Adrenal gland (tissue), 12 donors: ENCODE results near the gene GALNTL6. TPM values are rescaled to one million over a fixed set of nuclear protein-coding genes. Genes with fewer than 3 reads are reported as not detected.
"Not testable (repeated sequence)": the region's sequence is repeated elsewhere in the genome, so short reads cannot be mapped to it uniquely, and the experiment has no call there.

Experiments used
- DNase-seq, 7 donors: peaks; one replicate each; pipeline ENCODE4 v3.0.0-alpha.2; 2019 to 2020
- H3K27ac ChIP-seq, 5 donors: fragments of 200-600 bp; sonication (generic) in 4 of 5; 1 replicate in 3 of 5; 2 replicates in 2 of 5; pipeline versions ENCODE4 v1.5.1 to v1.8.0; 2016 to 2020; ENCODE audit warnings: mild to moderate bottlenecking in 1 of 5
- H3K27me3 ChIP-seq: fragments of 200-600 bp; 2 replicates; pipeline ENCODE4 v1.8.0; 2021
- H3K36me3 ChIP-seq, 2 donors: fragments of 200-600 bp; replicated peaks in 1 of 2; 1 replicate in 1 of 2; 2 replicates in 1 of 2; pipeline versions ENCODE4 v1.5.1 to v1.8.0; 2018 to 2022
- H3K4me1 ChIP-seq, 2 donors: fragments of 200-600 bp; replicated peaks in 1 of 2; 1 replicate in 1 of 2; 2 replicates in 1 of 2; pipeline versions ENCODE4 v1.5.1 to v1.8.0; 2018 to 2021
- H3K4me3 ChIP-seq, 4 donors: fragments of 200-600 bp; sonication (generic) in 3 of 4; one replicate each; pipeline ENCODE4 v1.5.1; 2016 to 2018
- H3K9me3 ChIP-seq, 3 donors: fragments of 200-600 bp; sonication (generic) in 1 of 3; replicated peaks in 1 of 3; 1 replicate in 2 of 3; 2 replicates in 1 of 3; pipeline versions ENCODE4 v1.5.1 to v1.8.0; 2016 to 2021
- POLR2A ChIP-seq, 2 donors: fragments of 450-650 bp; IDR thresholded peaks; one replicate each; pipeline ENCODE4 v1.6.1; 2017; ENCODE audit warnings: antibody characterized with exemption in 2 of 2, mild to moderate bottlenecking in 2 of 2, moderate library complexity in 1 of 2
- WGBS, 4 donors: extraction: QIAGEN DNeasy Blood & Tissue Kit in 2 of 4; methylation state at CpG; one replicate each; pipeline versions ENCODE4 v1.1.5 to v1.1.7; 2013 to 2017; 5-methylcytosine and 5-hydroxymethylcytosine counted together
- intact Hi-C, 2 donors: fragments of 100-400 bp; cut with DNase I; formaldehyde crosslinking; loops; one replicate each; pipeline versions ENCODE4 v1.14.1 to v1.15.0; 2022 to 2023
- polyA plus RNA-seq, 3 donors: library from polyadenylated mRNA; stranded (reverse); fragments of 200-250 nt in 2 of 3; fragments of 350-450 nt in 1 of 3; fragmentation: Illumina TruSeq in 1 of 3; extraction: RNeasy Lipid Tissue Mini Kit (QIAGEN cat#74804) in 1 of 3; gene quantifications; one replicate each; pipeline ENCODE4 v1.2.3, GENCODE V29; 2013 to 2014
- total RNA-seq, 9 donors: library from RNA; depleted of rRNA in 4 of 9; stranded (reverse); fragments of >200 nt in 4 of 9; fragments of 120-200 nt in 1 of 9; fragmentation: NEBNext Ultra II Directional in 1 of 9; extraction: Animal tissue kit (Norgen Biotek cat#: 25700) in 1 of 9; gene quantifications; one replicate each; pipeline versions ENCODE4 v1.1.0 to v1.2.4, GENCODE V29; 2013 to 2023
- TF ChIP-seq, protein P1 (sequence below), 6 experiments: fragments of 450-650 bp in 4 of 6; fragments of 200-600 bp in 2 of 6; sonication (generic) in 1 of 6; IDR thresholded peaks; 1 replicate in 5 of 6; 2 replicates in 1 of 6; pipeline versions ENCODE4 v1.5.1 to v1.8.0; 2016 to 2021; ENCODE audit warnings: antibody characterized with exemption in 6 of 6, mild to moderate bottlenecking in 2 of 6, moderate library complexity in 1 of 6
- donor health status: healthy with polysubstance abuse.
- donor health status: Bipolar disorder and iron deficiency.
- donor health status: DM: yes; HTN: yes; CAD: no.
- donor health status: DM: no; HTN: no; CAD: no.
- donor health status: DM: no; HTN: no; CAD: no.
- donor health status: DM: yes; HTN: yes; CAD: no.

GALNTL6 gene
- total and polyA plus RNA-seq, 12 donors = 0.10 to 0.96 (median 0.42) TPM; not detected in 1

GRCh38 chr4:173041482-173041881, 1228.3 kb downstream of the GALNTL6 start:
- Histone ChIP-seq H3K4me3 (no peak overlapping the region), H3K9me3 (no peaks in the 10 kb centered on the region), H3K36me3 (no peaks in the 10 kb centered on the region), H3K4me1 (peaks cover 8% of the 10 kb centered on the region in 2 donors), H3K27me3 (no peaks in the 10 kb centered on the region), H3K27ac (no peak overlapping the region)
- intact Hi-C loops = no loop called here
- no peak for DNase-seq
- WGBS, 4 donors = 88 to 100% (median 92%) methylated on average over 1 of the region's 1 CpG
- TF ChIP-seq, protein P1, sequence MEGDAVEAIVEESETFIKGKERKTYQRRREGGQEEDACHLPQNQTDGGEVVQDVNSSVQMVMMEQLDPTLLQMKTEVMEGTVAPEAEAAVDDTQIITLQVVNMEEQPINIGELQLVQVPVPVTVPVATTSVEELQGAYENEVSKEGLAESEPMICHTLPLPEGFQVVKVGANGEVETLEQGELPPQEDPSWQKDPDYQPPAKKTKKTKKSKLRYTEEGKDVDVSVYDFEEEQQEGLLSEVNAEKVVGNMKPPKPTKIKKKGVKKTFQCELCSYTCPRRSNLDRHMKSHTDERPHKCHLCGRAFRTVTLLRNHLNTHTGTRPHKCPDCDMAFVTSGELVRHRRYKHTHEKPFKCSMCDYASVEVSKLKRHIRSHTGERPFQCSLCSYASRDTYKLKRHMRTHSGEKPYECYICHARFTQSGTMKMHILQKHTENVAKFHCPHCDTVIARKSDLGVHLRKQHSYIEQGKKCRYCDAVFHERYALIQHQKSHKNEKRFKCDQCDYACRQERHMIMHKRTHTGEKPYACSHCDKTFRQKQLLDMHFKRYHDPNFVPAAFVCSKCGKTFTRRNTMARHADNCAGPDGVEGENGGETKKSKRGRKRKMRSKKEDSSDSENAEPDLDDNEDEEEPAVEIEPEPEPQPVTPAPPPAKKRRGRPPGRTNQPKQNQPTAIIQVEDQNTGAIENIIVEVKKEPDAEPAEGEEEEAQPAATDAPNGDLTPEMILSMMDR (IDR thresholded peaks at IDR 0.05) = no peak
- TF ChIP-seq POLR2A (IDR thresholded peaks at IDR 0.05) = no peak

- H3K4me1 ChIP-seq, H3K27me3 ChIP-seq, H3K9me3 ChIP-seq, H3K4me3 ChIP-seq, H3K36me3 ChIP-seq, DNase-seq, H3K27ac ChIP-seq, intact Hi-C loops: not testable (repeated sequence)
- 85 to 100% (median 96%) methylated on average over 1 of the region's 1 CpG for WGBS, 4 donors
Measured at GRCh38 chr4:173042139-173042538, 1228.9 kb downstream of the GALNTL6 start.

- Histone ChIP-seq H3K36me3 (no peaks in the 10 kb centered on the region), H3K9me3 (no peaks in the 10 kb centered on the region), H3K27ac (no peak overlapping the region), H3K27me3 (no peaks in the 10 kb centered on the region), H3K4me3 (no peak overlapping the region), H3K4me1 (peaks cover 8% of the 10 kb centered on the region in 2 donors)
- DNase-seq = no peak
- TF ChIP-seq, protein P1 (IDR thresholded peaks at IDR 0.05) = no peak
- no peak for TF ChIP-seq POLR2A (IDR thresholded peaks at IDR 0.05)
- 78 to 100% (median 88%) methylated on average over 1 of the region's 1 CpG for WGBS, 4 donors
- intact Hi-C loops = no loop called here
Measured at GRCh38 chr4:173044340-173044739, 1231.1 kb downstream of the GALNTL6 start.

GRCh38 chr4:173045571-173045970, 1232.4 kb downstream of the GALNTL6 start:
- intact Hi-C loops = no loop called here
- Histone ChIP-seq H3K4me3 (no peak overlapping the region), H3K27ac (no peak overlapping the region), H3K36me3 (no peaks in the 10 kb centered on the region), H3K27me3 (no peaks in the 10 kb centered on the region), H3K9me3 (no peaks in the 10 kb centered on the region), H3K4me1 (peaks cover 0 to 4% of the 10 kb centered on the region in 2 donors)
- DNase-seq = no peak
- TF ChIP-seq POLR2A (IDR thresholded peaks at IDR 0.05) = no peak
- TF ChIP-seq, protein P1 (IDR thresholded peaks at IDR 0.05) = no peak
- 48 to 74% (median 66%) methylated on average over 1 of the region's 1 CpG for WGBS, 4 donors

DNA sequence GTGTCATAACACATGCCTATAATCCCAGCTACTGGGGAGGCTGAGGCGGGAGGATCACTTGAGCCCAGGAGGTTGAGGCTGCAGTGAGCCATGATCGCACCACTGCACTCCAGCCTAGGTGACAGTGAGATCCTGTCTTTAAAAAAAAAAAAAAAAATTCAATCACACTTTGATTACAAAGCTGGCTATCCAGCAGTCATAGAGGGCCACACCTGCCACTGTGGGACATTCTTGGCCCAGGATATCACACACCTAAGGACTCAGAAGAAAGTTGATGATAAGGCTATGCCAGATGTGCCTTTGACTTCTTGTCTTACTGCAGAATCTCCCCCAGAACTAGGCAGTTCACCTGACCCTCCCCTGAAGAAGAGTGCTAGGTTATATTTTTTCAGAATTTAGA, 1232.9 kb downstream of the GALNTL6 start:
- no peak overlapping the region for H3K4me3 ChIP-seq
- DNase-seq = no peak
- H3K9me3 ChIP-seq = no peaks in the 10 kb centered on the region
- no peak for TF ChIP-seq POLR2A (IDR thresholded peaks at IDR 0.05)
- TF ChIP-seq, protein P1 (IDR thresholded peaks at IDR 0.05) = no peak
- H3K36me3 ChIP-seq = no peaks in the 10 kb centered on the region
- H3K27me3 ChIP-seq = no peaks in the 10 kb centered on the region
- intact Hi-C loops = no loop called here
- H3K27ac ChIP-seq = no peak overlapping the region
- H3K4me1 ChIP-seq = no peaks in the 10 kb centered on the region
- WGBS, 4 donors = 89 to 100% (median 96%) methylated on average over 2 of the region's 2 CpGs
